Stimulated activated CD8-positive, alpha-beta memory T cell treated with anti-CD3 and anti-CD28 coated beads, Interleukin-7, amount 100 ng/mL, for 1 hour (primary cell): Measurements from ENCODE around the gene ALKBH5.
"Not testable (repeated sequence)": the region's sequence is repeated elsewhere in the genome, so short reads cannot be mapped to it uniquely, and the experiment has no call there.

Experiments used
- DNase-seq, 2 donors: peaks; one replicate each; pipeline ENCODE4 v3.0.0-alpha.2; 2020; ENCODE audit warnings: low read depth in 2 of 2

The ALKBH5 gene

DNA sequence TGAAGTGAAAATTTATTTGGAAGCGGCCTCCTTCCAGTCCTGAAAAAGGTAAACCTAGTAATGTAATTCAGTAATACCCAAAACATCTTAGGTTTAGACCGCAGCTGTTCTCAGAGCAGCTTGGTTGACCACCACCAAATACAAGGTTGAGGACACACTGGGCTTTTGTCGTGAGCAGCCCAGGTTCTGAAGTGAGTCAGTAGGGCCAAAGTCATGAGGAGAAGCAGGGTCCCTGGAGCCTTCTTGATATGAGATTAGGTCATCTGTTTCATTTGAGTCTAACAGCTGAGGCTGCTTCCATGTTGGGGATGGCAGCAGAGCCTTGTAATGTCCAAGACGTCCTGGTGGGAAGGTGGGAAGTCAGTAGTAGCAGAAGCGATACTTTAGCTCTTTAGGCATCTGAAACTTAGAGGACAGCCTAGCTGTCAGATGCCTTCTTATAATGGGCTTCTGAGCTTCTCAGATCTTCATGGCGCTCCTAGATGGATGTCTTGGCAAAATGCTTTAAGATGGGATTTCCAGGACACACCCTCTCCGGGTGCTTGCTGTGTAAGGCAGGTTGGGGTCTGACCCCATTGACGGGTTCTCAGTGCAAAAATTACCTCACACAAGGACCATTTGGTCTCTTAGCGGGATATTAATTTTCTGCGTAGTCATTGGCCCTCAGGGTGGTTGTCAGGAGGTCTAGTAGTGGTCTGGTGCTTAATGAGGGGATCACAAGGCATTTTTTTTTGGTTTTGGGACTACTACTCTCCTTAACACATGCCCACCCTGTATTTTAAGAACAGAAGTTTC lies 2.4 kb downstream of the ALKBH5 start:
- DNase-seq, result no peak

DNA sequence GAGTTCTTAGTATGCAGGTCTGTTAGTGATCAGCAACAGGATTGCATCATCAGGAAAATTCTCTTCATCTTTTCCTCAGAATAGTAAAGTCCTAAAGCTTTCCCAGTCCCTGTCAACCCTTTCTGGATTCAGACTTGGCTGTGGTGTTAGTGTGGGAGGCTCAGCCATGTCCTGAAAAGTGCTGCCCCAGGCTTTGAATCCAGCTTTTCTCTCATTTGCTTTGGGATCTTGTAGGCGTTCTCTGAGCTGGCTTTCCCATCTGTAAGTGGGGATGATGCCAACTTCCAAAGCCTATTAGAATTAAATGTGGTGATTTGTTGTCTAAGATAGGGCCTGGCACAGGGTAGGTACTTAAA lies 3.0 kb downstream of the ALKBH5 start:
- no peak for DNase-seq

DNA sequence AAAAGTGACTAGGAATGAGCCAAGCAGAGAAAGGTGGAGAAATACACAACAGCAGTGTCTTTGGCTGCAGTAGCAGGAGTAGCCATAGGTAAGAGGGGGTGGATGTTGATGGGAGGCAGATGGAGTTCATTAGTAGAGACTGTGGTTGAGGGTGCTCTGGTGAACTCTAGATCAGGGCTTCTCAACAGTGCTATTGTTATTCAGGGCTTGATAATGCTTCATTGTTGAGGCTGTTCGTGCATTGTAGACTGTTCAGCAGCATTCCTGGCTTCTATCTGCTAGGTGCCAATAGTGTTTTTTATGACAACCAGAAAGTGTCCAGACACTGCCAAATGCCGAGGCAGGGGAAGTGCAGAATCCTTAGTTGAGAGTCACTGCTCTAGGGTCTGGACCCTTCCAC lies 3.6 kb downstream of the ALKBH5 start:
- DNase-seq, result no peak

DNA sequence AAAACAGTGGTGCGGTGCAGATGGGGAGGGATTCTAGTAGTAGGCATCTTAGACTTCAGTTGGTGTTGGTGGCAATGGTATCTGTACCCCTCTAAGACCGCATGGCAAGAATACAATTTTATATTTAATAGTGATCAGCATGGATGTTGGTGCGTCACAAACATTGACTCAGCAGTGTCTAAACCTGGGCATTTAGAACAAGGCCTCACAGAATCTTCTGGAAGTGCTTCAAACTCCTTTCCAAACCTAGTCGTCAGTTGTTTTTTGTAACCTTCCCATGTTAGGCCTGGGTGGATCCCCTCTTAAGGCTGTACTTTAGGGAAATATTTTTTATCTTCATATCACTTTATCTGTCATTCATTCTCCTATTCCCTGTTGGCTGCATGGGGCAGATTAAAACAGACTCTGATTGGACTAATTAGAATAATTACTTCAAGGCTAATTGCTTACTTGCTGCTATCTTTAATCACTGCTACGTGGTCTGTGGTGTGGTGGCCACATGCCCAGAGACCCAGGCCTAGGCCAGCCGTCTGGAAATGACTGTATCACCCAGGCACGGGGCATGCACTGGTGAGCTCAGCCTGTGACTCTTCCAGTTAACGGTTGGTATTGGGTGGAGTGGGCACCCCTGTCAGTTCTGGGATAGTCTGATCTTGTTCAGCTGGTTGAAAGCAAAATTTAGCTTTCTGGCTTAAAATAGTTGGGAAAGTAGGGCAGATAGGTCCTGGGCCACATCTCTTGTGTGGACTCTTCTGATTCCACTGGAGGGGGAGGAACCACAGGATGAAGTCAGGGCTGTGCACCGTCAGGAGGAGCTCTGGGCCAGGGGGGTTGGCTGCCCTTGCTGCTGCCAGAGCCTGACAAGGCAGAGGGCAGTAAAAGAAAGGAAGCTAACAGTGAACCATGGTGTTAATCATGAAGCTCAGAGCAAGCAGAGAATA lies 4.5 kb downstream of the ALKBH5 start:
- DNase-seq, result no peak

DNA sequence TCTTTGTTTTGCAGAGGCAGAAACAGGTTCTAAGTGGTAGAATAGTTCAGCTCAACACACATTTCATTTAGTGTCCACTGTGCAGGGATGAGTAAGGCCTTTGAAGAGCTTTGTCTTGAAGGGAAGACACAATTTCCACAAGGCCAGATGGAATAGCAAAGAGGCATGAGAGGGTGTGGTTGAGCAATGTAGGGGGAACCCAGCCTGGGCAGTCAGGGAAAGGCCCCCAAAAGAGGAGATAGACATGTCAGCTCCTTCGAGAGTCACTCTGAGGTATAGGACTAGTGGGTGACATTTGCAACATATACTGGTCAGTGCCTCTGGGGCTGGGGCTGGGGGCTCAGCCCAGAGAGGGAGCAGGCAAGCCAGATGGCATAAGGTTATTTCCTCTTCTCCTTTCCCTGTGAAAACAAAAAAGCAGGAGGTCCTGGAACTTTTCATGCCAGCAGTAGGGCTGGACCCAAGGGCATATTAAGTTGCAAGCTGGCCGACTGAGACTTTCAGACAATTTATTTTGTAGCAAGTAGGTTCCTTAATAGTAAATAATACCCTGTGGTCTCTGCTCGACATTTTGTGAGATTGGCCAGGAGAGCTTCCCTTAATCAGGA lies 7.1 kb downstream of the ALKBH5 start:
- DNase-seq, result no peak

DNA sequence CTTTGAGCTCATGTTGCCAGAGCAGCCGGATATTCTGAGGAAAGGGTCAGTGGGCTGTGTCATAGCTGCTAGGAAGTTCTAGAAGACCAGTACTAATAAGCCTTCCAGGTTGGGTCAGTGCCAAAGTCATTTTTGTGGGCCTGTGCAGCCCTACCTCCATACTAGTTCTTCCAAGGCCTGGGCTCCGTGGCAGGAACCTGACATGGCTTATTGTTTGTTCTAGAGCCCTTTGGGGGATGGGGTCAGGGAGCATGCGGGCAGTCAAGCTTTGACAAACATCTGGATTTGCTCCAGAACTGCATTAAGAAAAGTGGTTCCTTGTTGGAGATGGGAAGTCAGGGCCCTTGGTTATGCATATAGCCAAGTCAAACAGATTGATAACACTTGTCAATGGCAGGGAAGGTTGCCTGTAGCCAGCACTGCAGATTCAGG lies 7.6 kb downstream of the ALKBH5 start:
- no peak for DNase-seq

DNA sequence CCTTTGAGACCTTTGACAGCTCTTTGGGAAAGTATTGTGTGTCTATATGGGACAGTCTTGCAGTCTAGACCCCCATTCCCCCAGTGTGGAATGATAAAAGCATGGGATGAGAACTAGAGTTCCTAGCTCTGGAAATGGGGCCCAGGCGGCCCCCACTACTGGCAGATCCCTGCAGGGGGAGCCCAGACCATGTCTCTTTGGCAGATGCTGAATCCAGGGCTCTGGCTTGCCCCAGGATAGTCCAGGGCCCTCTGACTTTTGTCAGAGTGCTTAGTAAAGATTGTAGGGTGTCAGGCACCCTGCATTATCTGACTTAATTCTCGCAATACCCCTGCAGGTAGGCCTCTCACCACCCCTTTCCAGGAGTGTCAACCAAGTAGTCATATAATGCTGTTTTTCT lies 8.3 kb downstream of the ALKBH5 start:
- no peak for DNase-seq

DNA sequence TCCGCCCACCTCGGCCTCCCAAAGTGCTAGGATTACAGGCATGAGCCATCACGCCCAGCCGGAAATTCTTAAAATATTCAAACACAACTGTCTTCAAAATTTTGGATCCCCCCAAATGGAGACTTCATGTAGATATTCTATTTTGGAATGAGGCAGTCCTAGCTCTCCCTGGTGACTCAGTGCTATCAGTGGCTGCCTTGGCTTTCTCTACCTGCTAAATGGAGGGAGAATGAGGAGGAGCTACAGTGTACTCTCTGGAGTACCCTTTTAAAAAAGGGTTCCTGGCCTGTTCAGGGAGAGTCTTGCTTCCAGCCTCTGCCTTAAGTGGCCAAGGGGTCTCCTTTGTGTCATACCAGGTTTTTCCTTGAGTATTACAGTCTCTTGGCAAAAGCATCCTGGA lies 10.8 kb downstream of the ALKBH5 start:
- no peak for DNase-seq

DNA sequence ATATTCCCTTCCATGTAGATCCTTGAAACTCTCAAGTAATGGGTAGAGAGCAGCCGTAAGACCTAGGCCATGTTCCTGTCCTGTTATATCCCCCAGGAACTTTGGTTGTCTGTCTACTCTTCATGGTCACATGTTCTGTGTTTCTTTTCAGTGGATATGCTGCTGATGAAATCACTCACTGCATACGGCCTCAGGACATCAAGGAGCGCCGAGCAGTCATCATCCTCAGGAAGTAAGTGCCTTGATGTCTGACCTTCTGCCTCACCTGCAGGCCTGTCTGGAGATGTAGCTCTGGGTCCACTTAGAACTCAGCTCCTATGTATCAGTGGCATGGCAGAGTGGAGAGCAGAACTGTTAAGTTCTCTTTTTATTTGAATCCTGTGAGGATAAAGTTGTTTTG lies 11.2 kb downstream of the ALKBH5 start:
- no peak for DNase-seq

DNA sequence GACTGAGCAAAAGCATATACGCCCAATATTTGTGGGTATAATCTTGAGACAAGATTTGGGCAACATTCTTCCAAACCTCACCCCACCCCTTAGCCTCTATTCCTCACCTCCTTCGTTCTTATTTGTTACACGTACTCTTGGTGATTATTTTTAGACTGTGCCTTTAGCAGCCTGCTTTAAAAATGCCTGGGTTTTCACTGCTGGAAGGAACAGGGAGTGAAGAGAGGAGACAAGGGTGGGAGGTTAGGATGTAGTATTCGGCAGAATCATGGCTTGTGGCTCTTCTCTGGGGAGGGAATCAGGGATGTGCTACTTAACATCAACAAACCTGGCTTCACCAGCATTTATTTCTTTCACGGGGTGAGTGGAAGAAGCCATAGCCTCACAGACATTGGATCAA lies 11.6 kb downstream of the ALKBH5 start:
- DNase-seq, result no peak

DNA sequence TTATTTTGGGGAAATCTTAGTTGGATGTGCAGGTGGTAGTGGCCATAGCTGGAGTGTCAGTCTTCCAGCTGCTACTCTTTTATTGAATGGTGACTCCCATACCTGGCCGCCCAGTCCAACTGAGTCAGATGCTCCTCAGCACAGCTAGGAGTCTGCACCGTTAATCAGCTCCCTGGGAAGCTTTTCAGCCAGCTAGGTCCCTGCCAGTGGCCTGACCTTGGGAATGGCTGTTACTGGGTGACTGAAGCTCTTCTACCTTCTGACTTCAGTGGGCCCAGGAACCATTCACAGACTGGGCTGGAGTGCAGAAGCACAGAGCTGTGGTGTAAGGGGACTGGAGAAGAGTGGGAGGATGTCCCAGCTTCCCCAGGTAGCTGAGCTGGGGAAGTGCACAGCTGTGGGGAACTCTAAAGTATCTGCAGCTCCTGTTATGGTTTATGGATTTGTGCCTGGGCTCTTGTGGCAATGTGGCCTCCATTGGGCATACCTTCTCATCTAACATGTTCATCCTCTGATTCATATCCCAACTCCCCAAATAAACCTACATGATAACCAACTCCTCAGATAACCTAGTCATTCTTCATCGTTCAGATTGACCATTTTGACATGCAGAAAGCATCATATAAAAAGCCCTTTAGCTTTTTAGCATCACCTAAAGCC lies 14.0 kb downstream of the ALKBH5 start:
- DNase-seq, result no peak

DNA sequence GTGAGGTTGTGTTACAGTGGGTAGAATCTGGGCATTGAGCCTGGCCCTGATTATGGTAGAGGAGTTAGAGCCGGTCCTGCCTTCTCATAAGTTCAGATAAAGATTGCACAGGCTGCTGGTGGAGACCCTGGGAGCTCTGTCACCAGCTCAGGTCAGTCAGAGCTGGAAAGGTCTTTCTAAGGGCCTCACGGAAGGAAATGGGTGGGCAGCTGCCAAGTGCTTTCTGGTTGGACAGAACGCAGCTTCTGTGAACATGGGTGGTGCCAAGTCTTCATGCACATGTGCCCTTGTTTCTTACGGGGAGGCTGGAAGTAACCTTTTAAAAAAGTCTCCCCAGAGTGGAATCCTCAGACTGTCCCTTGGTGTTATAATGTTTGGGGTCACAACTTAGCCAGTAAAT lies 14.9 kb downstream of the ALKBH5 start:
- DNase-seq, result no peak

DNA sequence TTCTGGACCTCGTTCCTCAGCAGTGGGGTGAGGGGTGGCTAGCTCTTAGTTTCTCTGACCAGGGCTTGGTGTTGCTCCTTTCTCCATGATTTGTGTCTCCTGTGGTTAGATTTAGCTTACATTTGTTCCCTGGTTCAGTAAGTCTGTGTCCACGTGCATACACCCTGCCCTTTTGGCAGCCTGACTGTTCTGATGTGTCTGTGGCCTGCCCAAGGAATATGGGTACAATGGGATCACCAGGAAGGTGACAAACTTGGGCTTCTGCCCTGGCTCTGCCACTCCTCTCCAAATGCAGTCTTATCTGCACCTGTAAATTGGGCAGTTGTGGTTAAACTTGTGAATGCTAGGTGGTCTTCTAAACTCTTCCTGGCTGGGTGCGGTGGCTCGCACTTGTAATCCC lies 17.5 kb downstream of the ALKBH5 start:
- no peak for DNase-seq

DNA sequence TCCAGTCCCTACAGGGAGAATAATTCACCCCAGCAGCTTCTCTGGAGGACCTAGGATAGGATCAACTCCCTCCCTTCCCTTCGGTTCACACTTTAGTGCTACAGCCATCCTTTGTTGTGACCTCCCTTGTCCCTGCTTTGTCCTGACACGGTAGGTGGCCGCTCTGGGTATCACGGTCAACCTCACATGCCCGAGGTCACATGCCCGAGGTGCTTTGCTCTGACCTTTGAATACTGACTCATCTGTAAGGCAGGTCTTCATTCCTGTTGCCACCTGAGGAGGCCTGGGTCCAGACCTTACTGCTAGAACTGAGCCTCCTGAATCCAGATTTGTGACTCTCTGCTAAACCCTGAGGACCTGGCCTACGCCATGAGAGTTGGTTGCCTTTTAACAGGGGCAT lies 19.7 kb downstream of the ALKBH5 start:
- no peak for DNase-seq

DNA sequence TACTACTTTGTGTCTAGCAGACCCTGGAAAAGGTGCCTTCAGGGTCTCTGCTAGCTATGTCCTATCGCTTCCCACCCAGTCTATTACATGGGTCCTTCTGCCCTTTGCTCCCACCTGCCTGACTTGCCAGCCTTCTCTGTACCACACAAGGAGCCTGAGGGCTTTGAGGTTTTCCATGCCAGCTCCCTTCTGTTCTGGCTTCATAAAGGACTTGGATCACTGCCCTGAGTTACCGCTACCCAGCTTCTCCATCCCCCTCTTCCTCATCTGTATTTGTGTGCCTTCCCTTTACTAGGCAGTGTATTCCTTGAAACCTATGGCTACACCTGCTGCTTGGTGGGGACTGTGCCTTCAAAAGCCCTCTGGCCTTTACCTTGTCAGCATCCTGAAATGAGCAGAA lies 22.2 kb downstream of the ALKBH5 start:
- DNase-seq, result no peak

DNA sequence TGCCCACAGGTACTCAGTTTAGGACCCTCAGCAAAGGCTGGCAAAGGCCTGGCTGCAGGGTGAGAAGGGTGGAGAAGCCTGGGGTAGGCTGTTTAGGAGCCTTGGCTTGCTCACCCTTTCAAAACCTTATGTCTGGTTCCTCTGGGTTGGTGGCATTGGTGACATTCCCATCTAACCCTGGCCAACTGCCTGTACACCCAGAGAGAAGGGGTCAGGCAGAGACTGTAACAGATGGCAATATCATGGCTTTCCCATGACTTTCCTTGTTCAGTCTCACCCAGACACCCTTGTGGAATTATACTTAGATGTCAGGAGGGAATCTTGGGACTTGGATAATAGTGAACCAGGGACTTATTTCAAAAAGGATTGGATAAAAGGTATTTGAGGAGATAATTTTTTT lies 23.3 kb downstream of the ALKBH5 start:
- DNase-seq, result no peak

DNA sequence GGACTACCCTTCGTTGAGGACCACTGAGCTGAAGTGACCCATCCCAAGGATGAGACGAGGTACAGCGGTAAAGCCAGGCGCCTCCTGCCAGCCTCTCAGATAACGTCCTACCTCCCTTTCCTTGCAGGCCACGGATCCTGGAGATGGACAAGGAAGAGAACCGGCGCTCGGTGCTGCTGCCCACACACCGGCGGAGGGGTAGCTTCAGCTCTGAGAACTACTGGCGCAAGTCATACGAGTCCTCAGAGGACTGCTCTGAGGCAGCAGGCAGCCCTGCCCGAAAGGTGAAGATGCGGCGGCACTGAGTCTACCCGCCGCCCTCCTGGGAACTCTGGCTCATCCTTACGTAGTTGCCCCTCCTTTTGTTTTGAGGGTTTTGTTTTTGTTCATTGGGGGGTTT lies 24.5 kb downstream of the ALKBH5 start:
- DNase-seq, result no peak

DNA sequence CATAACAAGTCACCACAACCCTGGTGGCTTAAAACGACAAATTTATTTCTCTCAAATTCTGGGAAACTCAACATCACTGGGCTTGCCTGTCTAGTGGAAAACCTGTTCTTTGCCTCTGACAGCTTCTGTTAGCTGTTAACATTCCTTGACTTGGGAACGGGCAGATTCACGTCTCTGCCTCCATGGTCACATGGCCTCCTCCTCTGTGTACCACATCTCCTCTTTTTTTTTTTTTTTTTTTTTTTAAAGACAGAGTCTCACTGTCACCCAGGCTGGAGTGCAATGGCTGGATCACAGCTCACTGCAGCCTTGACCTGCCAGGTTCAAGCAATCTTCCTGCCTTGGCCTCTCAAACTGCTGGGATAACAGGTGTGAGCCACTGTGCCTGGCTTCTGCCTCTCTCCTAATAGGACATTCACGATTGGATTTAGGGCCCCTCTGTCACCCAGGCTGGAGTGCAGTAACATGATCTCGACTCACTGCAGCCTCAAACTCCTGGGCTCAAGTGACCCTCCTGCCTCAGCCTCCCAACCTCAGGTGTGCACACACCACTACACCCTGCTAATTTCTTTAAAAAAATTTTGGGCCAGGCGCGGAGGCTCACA lies 30.1 kb downstream of the ALKBH5 start:
- DNase-seq, result no peak

DNA sequence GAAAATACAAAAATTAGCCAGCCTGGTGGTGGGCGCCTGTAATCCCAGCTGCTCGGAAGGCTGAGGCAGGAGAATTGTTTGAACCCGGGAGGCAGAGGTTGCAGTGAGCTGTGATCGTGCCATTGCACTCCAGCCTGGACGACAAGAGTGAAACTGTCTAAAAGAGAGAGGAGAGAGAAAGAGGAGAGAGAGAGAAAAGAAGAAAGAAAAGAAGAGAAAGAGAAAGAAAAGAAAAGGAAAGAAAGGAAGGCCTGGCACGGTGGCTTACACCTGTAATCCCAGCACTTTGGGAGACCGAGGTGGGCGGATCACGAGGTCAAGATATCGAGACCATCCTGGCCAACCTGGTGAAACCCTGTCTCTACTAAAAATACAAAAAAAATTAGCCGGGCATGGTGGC lies 33.3 kb downstream of the ALKBH5 start:
- DNase-seq, result not testable (repeated sequence)

DNA sequence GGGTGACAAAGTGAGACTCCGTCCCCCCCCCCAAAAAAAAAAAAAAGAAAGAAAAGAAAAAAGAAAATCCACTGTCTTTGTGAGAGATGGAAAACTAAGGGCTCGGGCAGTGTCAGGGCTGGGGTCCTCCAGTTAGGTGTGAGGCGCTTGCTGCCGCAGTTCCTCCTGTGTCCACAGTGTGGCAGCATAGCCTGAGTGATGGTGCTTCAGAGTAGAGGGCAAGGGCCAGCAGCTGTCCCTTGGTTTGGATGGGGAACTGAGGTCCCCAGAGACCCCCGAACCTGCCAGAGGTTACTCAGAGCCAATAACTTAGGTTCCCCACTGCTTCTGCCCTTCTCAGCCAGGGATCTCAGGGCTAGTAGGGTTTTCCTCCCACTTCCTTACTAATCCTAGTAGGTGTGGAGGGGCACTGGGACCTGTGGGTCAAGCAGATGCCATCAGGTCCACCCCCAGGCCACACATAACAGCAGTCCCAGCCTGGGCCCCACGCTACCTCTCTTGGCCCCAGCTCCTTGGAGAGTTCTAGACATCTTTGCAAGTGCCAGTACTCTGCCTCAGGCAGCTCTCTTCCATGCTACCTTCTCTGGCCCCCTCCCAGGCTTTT lies 33.9 kb downstream of the ALKBH5 start:
- DNase-seq, result peak; percentile 34 to 48

DNA sequence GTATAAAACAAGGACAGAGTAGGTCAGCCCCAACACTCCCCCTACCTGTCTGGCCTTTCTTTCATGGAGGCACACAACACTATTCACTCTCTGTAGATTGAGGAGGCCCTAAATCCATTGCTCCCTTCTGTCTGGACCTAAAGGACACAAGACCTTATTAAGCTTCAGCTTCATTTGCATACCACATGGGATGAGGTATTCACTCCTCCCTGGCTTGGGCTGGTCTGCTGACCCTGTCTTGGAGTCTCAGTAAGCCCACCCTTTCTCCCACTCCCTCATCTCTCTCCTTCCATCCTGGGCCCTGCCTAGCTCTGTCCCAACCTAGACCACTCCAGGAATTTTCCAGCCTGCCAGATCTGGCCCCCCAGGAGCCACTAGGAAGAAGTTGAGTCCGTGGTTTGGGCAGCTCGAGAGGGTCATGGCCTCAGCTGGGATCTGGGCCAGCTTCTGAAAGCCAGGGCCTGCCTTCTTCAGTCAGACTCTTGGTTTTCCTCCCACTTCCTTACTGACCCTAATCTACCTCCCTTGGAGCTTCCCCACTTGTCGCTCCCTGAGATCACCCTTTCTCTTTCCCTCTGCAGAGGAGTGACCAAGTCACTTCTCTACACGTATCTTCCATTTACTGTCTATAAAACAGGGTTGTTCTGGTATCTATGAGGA lies 35.3 kb downstream of the ALKBH5 start:
- DNase-seq, result no peak
